ENCODE results near the gene BMF.

GRCh38 chr15:40053831-40054604 lies 54.7 kb downstream of the BMF start:
- TF ChIP-seq EZH2phosphoT487 (IDR thresholded peaks at IDR 0.05; ENCODE audit: insufficient read depth, low read depth) (no peak), EZH2 (IDR thresholded peaks at IDR 0.05; ENCODE audit: insufficient read depth, poor library complexity, severe bottlenecking) (no peak)
